WERI-Rb-1 (cell line): ENCODE measurements around the gene DHX16.

Experiments used
- DNase-seq: peaks from one replicate; pipeline ENCODE4 v3.0.0-alpha.2; 2020
- H3K27ac ChIP-seq: fragments of 250-450 bp; sonication (Bioruptor Pico); 2 replicates; pipeline ENCODE4 v1.5.1; 2020; ENCODE audit warnings: mild to moderate bottlenecking, moderate library complexity
- H3K27me3 ChIP-seq: fragments of 250-450 bp; sonication (Bioruptor Pico); 2 replicates; pipeline ENCODE4 v1.5.1; 2021; ENCODE audit warnings: mild to moderate bottlenecking, low read depth, moderate library complexity; ENCODE audit not compliant: insufficient read depth, severe bottlenecking
- H3K36me3 ChIP-seq: fragments of 250-450 bp; sonication (Bioruptor Pico); 2 replicates; pipeline ENCODE4 v1.5.1; 2020; ENCODE audit warnings: mild to moderate bottlenecking, moderate library complexity
- H3K4me3 ChIP-seq: 2 replicates; pipeline ENCODE4 v1.5.1; 2011; ENCODE audit warnings: low read depth, mild to moderate bottlenecking, control low read depth, low read length
- H3K9me3 ChIP-seq: fragments of 250-450 bp; sonication (Bioruptor Pico); 2 replicates; pipeline ENCODE4 v1.5.1; 2021; ENCODE audit warnings: mild to moderate bottlenecking, moderate library complexity; ENCODE audit not compliant: severe bottlenecking
- TF ChIP-seq, protein P1 (sequence below): IDR thresholded peaks from 2 replicates; pipeline ENCODE4 v1.5.1; 2011; ENCODE audit warnings: low read depth, mild to moderate bottlenecking, control low read depth, inconsistent platforms, low read length

Gene DHX16

DNA sequence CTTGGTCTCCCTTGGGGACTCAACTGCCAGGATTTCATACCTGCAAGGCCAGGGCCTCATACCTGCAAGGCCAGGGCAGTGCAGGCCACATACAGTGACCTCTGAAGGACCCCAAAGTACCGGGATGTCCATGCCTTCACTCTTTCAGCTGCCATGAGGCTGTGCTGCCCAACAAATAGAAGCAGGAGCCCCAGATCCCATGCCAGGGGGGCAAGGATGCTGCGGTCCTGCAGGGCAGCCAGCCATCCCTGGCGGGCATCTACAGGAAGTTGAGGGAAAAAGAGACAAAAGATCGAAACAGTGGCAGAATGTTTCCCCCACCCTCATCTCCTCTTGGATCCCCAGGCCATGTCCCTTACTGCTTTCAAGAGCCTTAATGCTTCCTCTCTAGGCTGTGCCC lies 17.2 kb upstream of the DHX16 start:
- H3K36me3 ChIP-seq: peaks cover 28% of the 10 kb centered on the region
- TF ChIP-seq, protein P1, sequence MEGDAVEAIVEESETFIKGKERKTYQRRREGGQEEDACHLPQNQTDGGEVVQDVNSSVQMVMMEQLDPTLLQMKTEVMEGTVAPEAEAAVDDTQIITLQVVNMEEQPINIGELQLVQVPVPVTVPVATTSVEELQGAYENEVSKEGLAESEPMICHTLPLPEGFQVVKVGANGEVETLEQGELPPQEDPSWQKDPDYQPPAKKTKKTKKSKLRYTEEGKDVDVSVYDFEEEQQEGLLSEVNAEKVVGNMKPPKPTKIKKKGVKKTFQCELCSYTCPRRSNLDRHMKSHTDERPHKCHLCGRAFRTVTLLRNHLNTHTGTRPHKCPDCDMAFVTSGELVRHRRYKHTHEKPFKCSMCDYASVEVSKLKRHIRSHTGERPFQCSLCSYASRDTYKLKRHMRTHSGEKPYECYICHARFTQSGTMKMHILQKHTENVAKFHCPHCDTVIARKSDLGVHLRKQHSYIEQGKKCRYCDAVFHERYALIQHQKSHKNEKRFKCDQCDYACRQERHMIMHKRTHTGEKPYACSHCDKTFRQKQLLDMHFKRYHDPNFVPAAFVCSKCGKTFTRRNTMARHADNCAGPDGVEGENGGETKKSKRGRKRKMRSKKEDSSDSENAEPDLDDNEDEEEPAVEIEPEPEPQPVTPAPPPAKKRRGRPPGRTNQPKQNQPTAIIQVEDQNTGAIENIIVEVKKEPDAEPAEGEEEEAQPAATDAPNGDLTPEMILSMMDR: no peak
- H3K27me3 ChIP-seq: no peaks in the 10 kb centered on the region
- peak overlapping the region; percentile 91 for H3K27ac ChIP-seq
- DNase-seq: no peak
- H3K9me3 ChIP-seq: no peaks in the 10 kb centered on the region
- peak overlapping the region; percentile 91 for H3K4me3 ChIP-seq

DNA sequence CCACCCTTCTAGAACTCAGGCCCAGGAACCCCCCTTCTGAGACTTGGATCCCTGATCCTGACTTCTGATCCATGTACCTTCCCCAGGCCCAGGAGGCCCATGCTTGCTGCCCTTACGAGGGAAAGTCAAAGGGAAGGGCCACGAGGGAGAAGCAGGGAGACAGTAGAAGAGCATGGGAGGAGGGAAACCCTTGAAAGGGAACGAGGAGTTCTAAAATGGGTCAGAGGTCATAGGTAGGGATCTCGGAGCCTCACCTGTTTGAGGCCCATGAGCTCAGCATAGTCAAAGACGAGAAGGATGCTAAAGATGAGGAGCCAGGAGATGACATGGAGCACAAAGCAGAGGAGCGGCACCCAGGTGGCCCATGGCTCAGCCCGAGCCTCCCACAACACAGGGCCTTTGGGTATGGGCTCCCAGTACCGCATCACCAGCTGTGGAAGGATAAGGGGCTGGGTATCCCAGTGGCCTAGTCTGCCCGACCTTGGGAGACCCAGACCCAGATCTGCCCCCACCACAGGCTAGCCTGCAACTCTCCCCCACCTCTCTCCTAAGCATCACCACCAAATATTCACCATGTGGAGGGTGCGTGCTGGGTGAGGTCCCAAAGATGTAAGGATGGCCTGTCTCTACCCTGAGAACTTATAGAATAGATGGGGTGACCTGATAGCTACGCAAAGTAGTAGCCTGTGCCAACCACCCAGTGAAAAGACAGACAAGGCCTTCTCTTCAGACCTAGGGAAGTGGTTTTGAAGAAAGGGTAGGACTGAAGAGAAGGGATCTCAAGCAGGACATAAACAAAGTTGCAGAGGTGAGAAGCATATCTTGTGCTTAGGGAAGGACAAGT lies 16.4 kb upstream of the DHX16 start:
- no peak for DNase-seq
- Histone ChIP-seq H3K27me3 (no peaks in the 10 kb centered on the region), H3K27ac (peak overlapping the region; percentile 98), H3K9me3 (no peaks in the 10 kb centered on the region), H3K4me3 (peak overlapping the region; percentile 91; the same call in 1 of the 2 replicates), H3K36me3 (peaks cover 32% of the 10 kb centered on the region)
- TF ChIP-seq, protein P1: no peak

GRCh38 chr6:30688569-30688968 lies 15.8 kb upstream of the DHX16 start:
- no peak overlapping the region; the same call in 1 of the 2 replicates for H3K4me3 ChIP-seq
- no peaks in the 10 kb centered on the region for H3K9me3 ChIP-seq
- H3K27ac ChIP-seq: peak overlapping the region; percentile 98
- DNase-seq: no peak
- H3K27me3 ChIP-seq: no peaks in the 10 kb centered on the region
- H3K36me3 ChIP-seq: peaks cover 36% of the 10 kb centered on the region
- TF ChIP-seq, protein P1: no peak

DNA sequence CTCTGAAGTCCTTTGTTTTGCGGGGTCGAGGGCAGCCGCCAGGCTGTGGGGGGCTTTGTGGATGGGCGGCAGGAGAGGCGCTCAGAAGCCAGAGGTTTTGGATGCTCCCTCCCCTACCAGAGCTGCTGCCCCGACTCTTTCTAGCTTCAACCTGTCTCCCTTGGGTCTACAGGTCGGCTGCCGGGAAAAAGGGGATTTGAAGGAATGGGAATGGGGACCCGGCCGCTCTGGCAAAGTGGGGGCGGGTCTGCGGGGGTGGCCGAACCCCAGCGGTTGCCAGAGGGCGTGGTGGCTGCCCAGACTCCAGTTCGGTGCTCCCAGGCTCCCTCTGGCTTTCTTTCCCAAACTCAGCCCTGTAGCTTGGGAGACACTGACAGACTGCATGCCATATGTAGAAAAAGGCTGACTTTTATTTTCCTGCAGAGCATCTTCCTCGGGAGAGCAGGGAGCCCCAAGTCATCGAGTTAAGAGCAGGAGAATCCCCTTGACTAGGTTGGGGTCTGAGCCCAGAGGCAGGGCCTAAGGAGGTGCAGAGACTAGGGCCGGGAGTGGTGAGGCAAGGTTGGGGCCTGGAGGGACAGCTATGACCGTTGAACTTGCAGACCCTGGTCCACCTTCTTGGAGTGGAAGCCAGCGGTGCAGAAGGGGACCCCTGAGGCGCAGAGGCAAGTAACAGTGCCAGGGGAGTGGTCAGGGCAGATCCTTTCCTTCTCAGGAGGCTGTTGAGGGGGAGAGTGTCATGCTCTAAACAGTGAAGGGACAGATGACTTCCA lies 15.0 kb upstream of the DHX16 start:
- H3K36me3 ChIP-seq: peaks cover 43% of the 10 kb centered on the region
- peak overlapping the region; percentile 77 for H3K4me3 ChIP-seq
- peak overlapping the region; percentile 98 for H3K27ac ChIP-seq
- DNase-seq: peak; percentile 45
- no peaks in the 10 kb centered on the region for H3K9me3 ChIP-seq
- H3K27me3 ChIP-seq: no peaks in the 10 kb centered on the region
- TF ChIP-seq, protein P1: peak; percentile 22; the same call in 1 of the 2 replicates

GRCh38 chr6:30686908-30687658 lies 14.3 kb upstream of the DHX16 start:
- DNase-seq: peak; percentile 100
- peaks cover 48% of the 10 kb centered on the region for H3K36me3 ChIP-seq
- TF ChIP-seq, protein P1: no peak
- no peaks in the 10 kb centered on the region for H3K27me3 ChIP-seq
- peak overlapping the region; percentile 77 for H3K4me3 ChIP-seq
- peak overlapping the region; percentile 98 for H3K27ac ChIP-seq
- H3K9me3 ChIP-seq: no peaks in the 10 kb centered on the region
